Thoracic aorta (tissue), 2 donors: ENCODE data around the gene DTNB. TPM values are rescaled to one million over a fixed set of nuclear protein-coding genes. Genes with fewer than 3 reads are reported as not detected.
"Not testable (repeated sequence)": the region's sequence is repeated elsewhere in the genome, so short reads cannot be mapped to it uniquely, and the experiment has no call there.

Experiments
- ATAC-seq: fragments of 150-250 bp; one replicate; pipeline ENCODE4 v1.8.0; 2017; ENCODE audit warnings: low read depth; ENCODE audit not compliant: insufficient number of reproducible peaks, low FRiP score
- DNase-seq: peaks from one replicate; pipeline ENCODE4 v3.0.0-alpha.2; 2020; ENCODE audit warnings: low spot score
- H3K27ac ChIP-seq, 2 donors: fragments of 200-600 bp; sonication (generic); 1 replicate in 1 of 2; 2 replicates in 1 of 2; pipeline ENCODE4 v1.5.1; 2016; ENCODE audit warnings: mild to moderate bottlenecking in 2 of 2, moderate library complexity in 2 of 2
- H3K27me3 ChIP-seq: fragments of 200-600 bp; sonication (generic); replicated peaks from 2 replicates; pipeline ENCODE4 v1.6.0; 2016; ENCODE audit warnings: mild to moderate bottlenecking; ENCODE audit not compliant: insufficient read depth
- H3K36me3 ChIP-seq: fragments of 200-600 bp; sonication (generic); one replicate; pipeline ENCODE4 v1.5.1; 2016
- H3K4me1 ChIP-seq, 2 donors: fragments of 200-600 bp; sonication (generic); 1 replicate in 1 of 2; 2 replicates in 1 of 2; pipeline versions ENCODE4 v1.5.1 to v1.6.0; 2016; ENCODE audit warnings: low read depth in 2 of 2, mild to moderate bottlenecking in 1 of 2; ENCODE audit not compliant: control insufficient read depth in 1 of 2
- H3K4me3 ChIP-seq: fragments of 200-600 bp; sonication (generic); 2 replicates; pipeline ENCODE4 v1.5.1; 2016; ENCODE audit warnings: mild to moderate bottlenecking
- H3K9me3 ChIP-seq: fragments of 200-600 bp; sonication (generic); 2 replicates; pipeline ENCODE4 v1.5.1; 2016
- CTCF ChIP-seq: fragments of 200-600 bp; sonication (generic); IDR thresholded peaks from one replicate; pipeline ENCODE4 v1.5.1; 2019; ENCODE audit warnings: antibody characterized with exemption
- total RNA-seq, 2 donors: library from RNA; depleted of rRNA; stranded (reverse); fragments of >200 nt; gene quantifications; one replicate each; pipeline versions ENCODE4 v1.1.0 to v1.2.3, GENCODE V29; 2016

The DTNB gene
- total RNA-seq, 2 donors from 2014 or later = 16.3 to 76.2 TPM

GRCh38 chr2:25649786-25650185 lies 23.6 kb downstream of the DTNB start:
- no peak for ATAC-seq
- H3K27ac ChIP-seq = no peak overlapping the region
- no peak for TF ChIP-seq CTCF
- no peaks in the 10 kb centered on the region for H3K4me1 ChIP-seq
- no peak for DNase-seq
- H3K4me3 ChIP-seq = no peak overlapping the region
- no peaks in the 10 kb centered on the region for H3K9me3 ChIP-seq
- no peaks in the 10 kb centered on the region for H3K36me3 ChIP-seq
- no peaks in the 10 kb centered on the region for H3K27me3 ChIP-seq

- ATAC-seq (no peak), DNase-seq (no peak)
- Histone ChIP-seq H3K9me3 (no peaks in the 10 kb centered on the region), H3K4me3 (no peak overlapping the region), H3K4me1 (no peaks in the 10 kb centered on the region), H3K27me3 (no peaks in the 10 kb centered on the region), H3K36me3 (no peaks in the 10 kb centered on the region), H3K27ac (no peak overlapping the region)
- no peak for TF ChIP-seq CTCF
Observed at GRCh38 chr2:25642298-25642697, 31.1 kb downstream of the DTNB start.

- Histone ChIP-seq H3K4me3 (no peak overlapping the region), H3K4me1 (no peaks in the 10 kb centered on the region), H3K9me3 (no peaks in the 10 kb centered on the region), H3K27ac (no peak overlapping the region), H3K27me3 (no peaks in the 10 kb centered on the region), H3K36me3 (no peaks in the 10 kb centered on the region)
- no peak for TF ChIP-seq CTCF
- ATAC-seq (no peak), DNase-seq (no peak)
Observed at GRCh38 chr2:25639696-25640095, 33.7 kb downstream of the DTNB start.

GRCh38 chr2:25639131-25639530 lies 34.2 kb downstream of the DTNB start:
- no peaks in the 10 kb centered on the region for H3K4me1 ChIP-seq
- no peak for TF ChIP-seq CTCF
- H3K27me3 ChIP-seq = no peaks in the 10 kb centered on the region
- no peak overlapping the region for H3K27ac ChIP-seq
- DNase-seq (no peak), ATAC-seq (no peak)
- no peaks in the 10 kb centered on the region for H3K36me3 ChIP-seq
- H3K4me3 ChIP-seq = no peak overlapping the region
- no peaks in the 10 kb centered on the region for H3K9me3 ChIP-seq

- H3K36me3 ChIP-seq = no peaks in the 10 kb centered on the region
- H3K4me1 ChIP-seq = no peaks in the 10 kb centered on the region
- H3K9me3 ChIP-seq = no peaks in the 10 kb centered on the region
- no peak overlapping the region for H3K27ac ChIP-seq
- TF ChIP-seq CTCF = no peak
- no peak overlapping the region for H3K4me3 ChIP-seq
- H3K27me3 ChIP-seq = no peaks in the 10 kb centered on the region
- ATAC-seq (no peak), DNase-seq (no peak)
Observed at GRCh38 chr2:25635797-25636196, 37.6 kb downstream of the DTNB start.

- not testable (repeated sequence) for DNase-seq, ATAC-seq, H3K27me3 ChIP-seq, H3K27ac ChIP-seq, H3K9me3 ChIP-seq, H3K36me3 ChIP-seq, H3K4me3 ChIP-seq, H3K4me1 ChIP-seq
Observed at GRCh38 chr2:25633801-25634200, 39.6 kb downstream of the DTNB start.
